ENCODE results near the gene FER1L5. TPM values are rescaled to one million over a fixed set of nuclear protein-coding genes. Genes with fewer than 3 reads are reported as not detected.

FER1L5 gene
- total and polyA plus RNA-seq, 2 experiments from 2014 or later: 0.18 to 0.76 TPM

DNA sequence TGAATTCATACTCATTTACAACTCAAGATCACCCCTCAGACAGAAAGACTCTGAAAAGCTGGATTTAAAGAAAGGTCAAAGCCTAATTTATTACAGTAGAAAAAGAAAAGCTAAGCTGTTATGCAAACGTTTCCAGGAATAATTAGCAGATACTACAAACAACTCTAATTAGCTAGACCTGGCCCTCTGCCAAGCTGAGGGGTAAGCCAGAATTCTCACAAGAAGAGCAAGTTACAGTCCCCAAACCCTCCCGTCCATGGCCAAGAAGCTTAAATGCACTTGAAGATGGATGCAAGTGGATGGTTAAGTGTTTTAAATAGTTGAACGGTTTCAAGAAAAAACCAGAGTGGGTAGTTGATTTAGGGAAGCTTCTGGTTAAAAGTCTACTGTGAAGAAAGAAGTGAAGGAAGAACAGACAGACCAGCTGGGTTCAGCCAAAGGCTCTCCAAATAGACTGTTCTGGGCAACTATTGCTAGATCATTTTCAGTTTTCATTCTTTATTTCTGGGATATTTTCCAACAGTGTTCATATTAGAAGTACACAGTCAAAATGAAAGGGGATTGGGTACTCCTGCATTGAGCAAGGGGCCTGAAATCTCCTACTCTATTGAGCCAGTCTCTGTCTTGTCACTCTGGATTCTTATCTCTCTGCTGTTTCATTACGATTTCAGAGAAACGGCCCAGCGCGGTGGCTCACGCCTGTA lies 92.5 kb downstream of the FER1L5 start (continued):
- TF ChIP-seq, protein P1, sequence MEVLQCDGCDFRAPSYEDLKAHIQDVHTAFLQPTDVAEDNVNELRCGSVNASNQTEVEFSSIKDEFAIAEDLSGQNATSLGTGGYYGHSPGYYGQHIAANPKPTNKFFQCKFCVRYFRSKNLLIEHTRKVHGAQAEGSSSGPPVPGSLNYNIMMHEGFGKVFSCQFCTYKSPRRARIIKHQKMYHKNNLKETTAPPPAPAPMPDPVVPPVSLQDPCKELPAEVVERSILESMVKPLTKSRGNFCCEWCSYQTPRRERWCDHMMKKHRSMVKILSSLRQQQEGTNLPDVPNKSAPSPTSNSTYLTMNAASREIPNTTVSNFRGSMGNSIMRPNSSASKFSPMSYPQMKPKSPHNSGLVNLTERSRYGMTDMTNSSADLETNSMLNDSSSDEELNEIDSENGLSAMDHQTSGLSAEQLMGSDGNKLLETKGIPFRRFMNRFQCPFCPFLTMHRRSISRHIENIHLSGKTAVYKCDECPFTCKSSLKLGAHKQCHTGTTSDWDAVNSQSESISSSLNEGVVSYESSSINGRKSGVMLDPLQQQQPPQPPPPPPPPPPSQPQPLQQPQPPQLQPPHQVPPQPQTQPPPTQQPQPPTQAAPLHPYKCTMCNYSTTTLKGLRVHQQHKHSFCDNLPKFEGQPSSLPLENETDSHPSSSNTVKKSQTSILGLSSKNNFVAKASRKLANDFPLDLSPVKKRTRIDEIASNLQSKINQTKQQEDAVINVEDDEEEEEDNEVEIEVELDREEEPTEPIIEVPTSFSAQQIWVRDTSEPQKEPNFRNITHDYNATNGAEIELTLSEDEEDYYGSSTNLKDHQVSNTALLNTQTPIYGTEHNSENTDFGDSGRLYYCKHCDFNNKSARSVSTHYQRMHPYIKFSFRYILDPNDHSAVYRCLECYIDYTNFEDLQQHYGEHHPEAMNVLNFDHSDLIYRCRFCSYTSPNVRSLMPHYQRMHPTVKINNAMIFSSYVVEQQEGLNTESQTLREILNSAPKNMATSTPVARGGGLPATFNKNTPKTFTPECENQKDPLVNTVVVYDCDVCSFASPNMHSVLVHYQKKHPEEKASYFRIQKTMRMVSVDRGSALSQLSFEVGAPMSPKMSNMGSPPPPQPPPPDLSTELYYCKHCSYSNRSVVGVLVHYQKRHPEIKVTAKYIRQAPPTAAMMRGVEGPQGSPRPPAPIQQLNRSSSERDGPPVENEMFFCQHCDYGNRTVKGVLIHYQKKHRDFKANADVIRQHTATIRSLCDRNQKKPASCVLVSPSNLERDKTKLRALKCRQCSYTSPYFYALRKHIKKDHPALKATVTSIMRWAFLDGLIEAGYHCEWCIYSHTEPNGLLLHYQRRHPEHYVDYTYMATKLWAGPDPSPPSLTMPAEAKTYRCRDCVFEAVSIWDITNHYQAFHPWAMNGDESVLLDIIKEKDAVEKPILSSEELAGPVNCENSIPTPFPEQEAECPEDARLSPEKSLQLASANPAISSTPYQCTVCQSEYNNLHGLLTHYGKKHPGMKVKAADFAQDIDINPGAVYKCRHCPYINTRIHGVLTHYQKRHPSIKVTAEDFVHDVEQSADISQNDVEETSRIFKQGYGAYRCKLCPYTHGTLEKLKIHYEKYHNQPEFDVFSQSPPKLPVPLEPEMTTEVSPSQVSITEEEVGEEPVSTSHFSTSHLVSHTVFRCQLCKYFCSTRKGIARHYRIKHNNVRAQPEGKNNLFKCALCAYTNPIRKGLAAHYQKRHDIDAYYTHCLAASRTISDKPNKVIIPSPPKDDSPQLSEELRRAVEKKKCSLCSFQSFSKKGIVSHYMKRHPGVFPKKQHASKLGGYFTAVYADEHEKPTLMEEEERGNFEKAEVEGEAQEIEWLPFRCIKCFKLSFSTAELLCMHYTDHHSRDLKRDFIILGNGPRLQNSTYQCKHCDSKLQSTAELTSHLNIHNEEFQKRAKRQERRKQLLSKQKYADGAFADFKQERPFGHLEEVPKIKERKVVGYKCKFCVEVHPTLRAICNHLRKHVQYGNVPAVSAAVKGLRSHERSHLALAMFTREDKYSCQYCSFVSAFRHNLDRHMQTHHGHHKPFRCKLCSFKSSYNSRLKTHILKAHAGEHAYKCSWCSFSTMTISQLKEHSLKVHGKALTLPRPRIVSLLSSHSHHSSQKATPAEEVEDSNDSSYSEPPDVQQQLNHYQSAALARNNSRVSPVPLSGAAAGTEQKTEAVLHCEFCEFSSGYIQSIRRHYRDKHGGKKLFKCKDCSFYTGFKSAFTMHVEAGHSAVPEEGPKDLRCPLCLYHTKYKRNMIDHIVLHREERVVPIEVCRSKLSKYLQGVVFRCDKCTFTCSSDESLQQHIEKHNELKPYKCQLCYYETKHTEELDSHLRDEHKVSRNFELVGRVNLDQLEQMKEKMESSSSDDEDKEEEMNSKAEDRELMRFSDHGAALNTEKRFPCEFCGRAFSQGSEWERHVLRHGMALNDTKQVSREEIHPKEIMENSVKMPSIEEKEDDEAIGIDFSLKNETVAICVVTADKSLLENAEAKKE (CRISPR knock-in tag; IDR thresholded peaks at IDR 0.05): no peak
- no peak for TF ChIP-seq EZH2 (IDR thresholded peaks at IDR 0.05; ENCODE audit: low read depth, unreplicated experiment)

DNA sequence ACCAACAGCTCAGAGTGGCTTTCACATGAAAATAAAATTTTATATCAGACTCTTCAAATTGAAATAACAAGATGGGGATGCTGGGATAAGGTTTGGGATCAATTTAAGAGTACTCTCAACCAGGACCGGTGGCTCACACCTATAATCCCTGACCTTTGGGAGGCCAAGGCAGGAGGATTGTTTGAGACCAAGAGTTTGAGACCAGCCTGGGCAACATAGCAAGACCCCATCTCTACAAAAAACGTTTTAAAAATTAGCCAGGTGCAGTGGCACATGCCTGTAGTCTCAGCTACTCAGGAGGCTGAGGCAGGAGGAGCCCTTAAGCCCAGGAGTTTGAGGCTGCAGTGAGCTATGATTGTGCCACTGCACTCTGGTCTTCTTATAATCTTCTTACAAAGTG lies 94.7 kb downstream of the FER1L5 start:
- Histone ChIP-seq H2AFZ (no peak overlapping the region), H3K27me3 (ENCODE audit: insufficient read depth) (no peaks in the 10 kb centered on the region), H3K4me3 (no peak overlapping the region), H3F3A (replicated peaks; ENCODE audit: low read depth) (no peaks in the 10 kb centered on the region), H3K9me2 (ENCODE audit: insufficient read depth) (no peaks in the 10 kb centered on the region), H3K36me3 (ENCODE audit: insufficient read depth) (peaks cover 39% of the 10 kb centered on the region), H3K27ac (ENCODE audit: low read depth) (no peak overlapping the region), H3K4me2 (no peak overlapping the region), H3K4me1 (ENCODE audit: insufficient read depth) (peaks cover 6% of the 10 kb centered on the region; the same call in 1 of the 2 replicates), H4K20me1 (replicated peaks; ENCODE audit: insufficient read depth) (peaks cover 12% of the 10 kb centered on the region; the same call in 1 of the 2 replicates), H3K79me2 (replicated peaks; ENCODE audit: insufficient read depth) (peaks cover 45% of the 10 kb centered on the region)
- TF ChIP-seq JUNB (IDR thresholded peaks at IDR 0.05; ENCODE audit: unreplicated experiment): no peak
- no peak for TF ChIP-seq CREB1 (CRISPR knock-in tag; IDR thresholded peaks at IDR 0.05; ENCODE audit: low read depth)
- TF ChIP-seq, protein P2, sequence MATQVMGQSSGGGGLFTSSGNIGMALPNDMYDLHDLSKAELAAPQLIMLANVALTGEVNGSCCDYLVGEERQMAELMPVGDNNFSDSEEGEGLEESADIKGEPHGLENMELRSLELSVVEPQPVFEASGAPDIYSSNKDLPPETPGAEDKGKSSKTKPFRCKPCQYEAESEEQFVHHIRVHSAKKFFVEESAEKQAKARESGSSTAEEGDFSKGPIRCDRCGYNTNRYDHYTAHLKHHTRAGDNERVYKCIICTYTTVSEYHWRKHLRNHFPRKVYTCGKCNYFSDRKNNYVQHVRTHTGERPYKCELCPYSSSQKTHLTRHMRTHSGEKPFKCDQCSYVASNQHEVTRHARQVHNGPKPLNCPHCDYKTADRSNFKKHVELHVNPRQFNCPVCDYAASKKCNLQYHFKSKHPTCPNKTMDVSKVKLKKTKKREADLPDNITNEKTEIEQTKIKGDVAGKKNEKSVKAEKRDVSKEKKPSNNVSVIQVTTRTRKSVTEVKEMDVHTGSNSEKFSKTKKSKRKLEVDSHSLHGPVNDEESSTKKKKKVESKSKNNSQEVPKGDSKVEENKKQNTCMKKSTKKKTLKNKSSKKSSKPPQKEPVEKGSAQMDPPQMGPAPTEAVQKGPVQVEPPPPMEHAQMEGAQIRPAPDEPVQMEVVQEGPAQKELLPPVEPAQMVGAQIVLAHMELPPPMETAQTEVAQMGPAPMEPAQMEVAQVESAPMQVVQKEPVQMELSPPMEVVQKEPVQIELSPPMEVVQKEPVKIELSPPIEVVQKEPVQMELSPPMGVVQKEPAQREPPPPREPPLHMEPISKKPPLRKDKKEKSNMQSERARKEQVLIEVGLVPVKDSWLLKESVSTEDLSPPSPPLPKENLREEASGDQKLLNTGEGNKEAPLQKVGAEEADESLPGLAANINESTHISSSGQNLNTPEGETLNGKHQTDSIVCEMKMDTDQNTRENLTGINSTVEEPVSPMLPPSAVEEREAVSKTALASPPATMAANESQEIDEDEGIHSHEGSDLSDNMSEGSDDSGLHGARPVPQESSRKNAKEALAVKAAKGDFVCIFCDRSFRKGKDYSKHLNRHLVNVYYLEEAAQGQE (IDR thresholded peaks at IDR 0.05; ENCODE audit: unreplicated experiment): no peak
- TF ChIP-seq, protein P3, sequence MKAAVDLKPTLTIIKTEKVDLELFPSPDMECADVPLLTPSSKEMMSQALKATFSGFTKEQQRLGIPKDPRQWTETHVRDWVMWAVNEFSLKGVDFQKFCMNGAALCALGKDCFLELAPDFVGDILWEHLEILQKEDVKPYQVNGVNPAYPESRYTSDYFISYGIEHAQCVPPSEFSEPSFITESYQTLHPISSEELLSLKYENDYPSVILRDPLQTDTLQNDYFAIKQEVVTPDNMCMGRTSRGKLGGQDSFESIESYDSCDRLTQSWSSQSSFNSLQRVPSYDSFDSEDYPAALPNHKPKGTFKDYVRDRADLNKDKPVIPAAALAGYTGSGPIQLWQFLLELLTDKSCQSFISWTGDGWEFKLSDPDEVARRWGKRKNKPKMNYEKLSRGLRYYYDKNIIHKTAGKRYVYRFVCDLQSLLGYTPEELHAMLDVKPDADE (IDR thresholded peaks at IDR 0.05): no peak
- TF ChIP-seq ZNF331 (CRISPR knock-in tag; IDR thresholded peaks at IDR 0.05; ENCODE audit: low read depth): no peak
- Mint-ChIP-seq H3K9me3 (no peaks in the 10 kb centered on the region; the same call in 2 of the 3 replicates), H3K4me3 (no peak overlapping the region), H3K27ac (no peak overlapping the region), H3K27me3 (ENCODE audit: insufficient read depth, low read depth, poor library complexity) (peaks cover 6% of the 10 kb centered on the region), H3K4me1 (peaks cover 9% of the 10 kb centered on the region), H3K36me3 (ENCODE audit: low read depth) (peaks cover 40% of the 10 kb centered on the region)
- DNase-seq (ENCODE audit: low spot score): no peak
- ATAC-seq: no peak
